Pancreas (tissue), 10 donors: Measurements from ENCODE around the gene SUPT5H. TPM values are rescaled to one million over a fixed set of nuclear protein-coding genes. Genes with fewer than 3 reads are reported as not detected.

Source experiments
- ATAC-seq, 4 donors: fragments of 200-7000 bp; cut with Tn5 transposase; one replicate each; pipeline versions ENCODE4 v1.8.0 to v1.9.1; 2020; ENCODE audit warnings: mild to moderate bottlenecking in 4 of 4, moderate library complexity in 4 of 4
- DNase-seq, 6 donors: peaks; one replicate each; pipeline ENCODE4 v3.0.0-alpha.2; 2020
- FAIRE-seq: peaks from 2 replicates; lab custom pipeline; 2012; peaks lifted over from hg19 to GRCh38; lab: Jason Lieb, UNC
- H3K27ac ChIP-seq, 4 donors: fragments of 200-600 bp; sonication (generic); 1 replicate in 3 of 4; 2 replicates in 1 of 4; pipeline versions ENCODE4 v1.5.0 to v1.8.0; 2020
- H3K27me3 ChIP-seq, 4 donors: fragments of 200-600 bp; one replicate each; pipeline ENCODE4 v1.8.0; 2021
- H3K36me3 ChIP-seq, 3 donors: fragments of 200-600 bp; sonication (generic) in 1 of 3; one replicate each; pipeline versions ENCODE4 v1.5.0 to v1.8.0; 2020 to 2021
- H3K4me1 ChIP-seq, 3 donors: fragments of 200-600 bp; one replicate each; pipeline ENCODE4 v1.8.0; 2021
- H3K4me3 ChIP-seq, 4 donors: fragments of 200-600 bp; sonication (generic) in 2 of 4; one replicate each; pipeline versions ENCODE4 v1.5.0 to v1.8.0; 2020 to 2021
- H3K9me3 ChIP-seq, 4 donors: fragments of 200-600 bp; one replicate each; pipeline ENCODE4 v1.8.0; 2021
- WGBS, 2 donors: extraction: QIAGEN DNeasy Blood & Tissue Kit; methylation state at CpG; one replicate each; pipeline ENCODE4 v1.1.7; 2013; 5-methylcytosine and 5-hydroxymethylcytosine counted together
- intact Hi-C, 3 donors: fragments of 100-400 bp; cut with DNase I; formaldehyde crosslinking; loops; one replicate each; pipeline versions ENCODE4 v1.11.1 to v1.14.2; 2022
- polyA plus RNA-seq, 2 donors: library from polyadenylated mRNA; stranded (reverse); fragments of 200-250 nt; gene quantifications; one replicate each; pipeline ENCODE4 v1.2.3, GENCODE V29; 2013
- total RNA-seq, 6 donors: library from RNA; stranded (reverse); fragmentation: NEBNext Ultra II Directional in 4 of 6; extraction: Animal tissue kit (Norgen Biotek cat#: 25700) in 4 of 6; gene quantifications; one replicate each; pipeline versions ENCODE4 v1.2.1 to v1.2.4, GENCODE V29; 2021 to 2023
- TF ChIP-seq, protein P1 (sequence below), 4 donors: fragments of 200-600 bp; sonication (generic) in 3 of 4; IDR thresholded peaks; one replicate each; pipeline versions ENCODE4 v1.5.0 to v1.8.0; 2021; ENCODE audit warnings: antibody characterized with exemption in 4 of 4
- donor health status: healthy with polysubstance abuse.
- donor health status: DM: no; HTN: no; CAD: no; lungs with moderate emphysema.
- donor health status: DM: no; HTN: no; CAD: no.
- donor health status: control.
- donor health status: control.
- donor health status: Bipolar disorder and iron deficiency.
- donor health status: DM: yes; HTN: yes; CAD: no.
- donor health status: DM: no; HTN: no; CAD: no.
- donor health status: DM: no; HTN: no; CAD: no.
- donor health status: DM: yes; HTN: yes; CAD: no.

Gene SUPT5H
- total and polyA plus RNA-seq, 8 donors, result 49.3 to 229 (median 60.7) TPM

DNA sequence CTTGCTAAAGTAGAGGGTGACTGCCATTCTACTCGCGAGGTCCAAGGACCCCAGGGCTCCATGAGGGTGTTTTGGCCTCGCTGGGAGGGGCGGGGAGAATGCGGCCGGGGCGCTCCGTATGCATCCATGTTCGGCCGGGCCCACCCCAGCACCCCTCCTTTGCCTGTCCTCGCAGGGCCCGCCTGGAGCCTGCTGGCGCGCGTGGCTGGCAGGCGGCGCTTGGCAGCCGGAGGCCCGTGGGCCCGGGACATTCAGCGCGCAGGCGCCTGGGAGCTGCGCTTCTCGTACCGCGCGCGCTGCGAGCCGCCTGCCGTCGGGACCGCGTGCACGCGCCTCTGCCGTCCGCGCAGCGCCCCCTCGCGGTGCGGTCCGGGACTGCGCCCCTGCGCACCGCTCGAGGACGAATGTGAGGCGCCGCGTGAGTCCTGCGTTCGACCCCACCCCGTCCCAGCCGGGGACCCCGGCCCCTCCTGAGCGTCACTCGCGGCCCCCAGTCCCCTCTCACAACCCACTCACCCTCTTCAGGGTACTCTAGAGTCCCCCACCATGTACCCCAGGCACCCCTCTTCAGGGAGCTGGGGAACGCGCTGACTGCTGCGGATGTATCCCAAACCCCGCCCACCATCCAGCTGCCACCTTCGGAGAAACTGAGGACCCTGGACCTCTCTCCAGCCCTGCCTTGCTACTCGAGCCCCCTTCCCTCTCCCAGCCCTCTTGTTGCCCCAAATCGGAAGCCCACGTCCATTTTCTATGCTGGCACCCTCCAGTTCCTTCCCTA is 57.4 kb downstream of the SUPT5H start:
- Histone ChIP-seq H3K4me3 (no peak overlapping the region), H3K4me1 (peaks cover 6 to 7% (median 6%) of the 10 kb centered on the region in 3 donors), H3K27ac (no peak overlapping the region), H3K9me3 (no peaks in the 10 kb centered on the region), H3K36me3 (no peaks in the 10 kb centered on the region), H3K27me3 (peaks cover 0 to 28% (median 2%) of the 10 kb centered on the region in 4 donors)
- TF ChIP-seq, protein P1, sequence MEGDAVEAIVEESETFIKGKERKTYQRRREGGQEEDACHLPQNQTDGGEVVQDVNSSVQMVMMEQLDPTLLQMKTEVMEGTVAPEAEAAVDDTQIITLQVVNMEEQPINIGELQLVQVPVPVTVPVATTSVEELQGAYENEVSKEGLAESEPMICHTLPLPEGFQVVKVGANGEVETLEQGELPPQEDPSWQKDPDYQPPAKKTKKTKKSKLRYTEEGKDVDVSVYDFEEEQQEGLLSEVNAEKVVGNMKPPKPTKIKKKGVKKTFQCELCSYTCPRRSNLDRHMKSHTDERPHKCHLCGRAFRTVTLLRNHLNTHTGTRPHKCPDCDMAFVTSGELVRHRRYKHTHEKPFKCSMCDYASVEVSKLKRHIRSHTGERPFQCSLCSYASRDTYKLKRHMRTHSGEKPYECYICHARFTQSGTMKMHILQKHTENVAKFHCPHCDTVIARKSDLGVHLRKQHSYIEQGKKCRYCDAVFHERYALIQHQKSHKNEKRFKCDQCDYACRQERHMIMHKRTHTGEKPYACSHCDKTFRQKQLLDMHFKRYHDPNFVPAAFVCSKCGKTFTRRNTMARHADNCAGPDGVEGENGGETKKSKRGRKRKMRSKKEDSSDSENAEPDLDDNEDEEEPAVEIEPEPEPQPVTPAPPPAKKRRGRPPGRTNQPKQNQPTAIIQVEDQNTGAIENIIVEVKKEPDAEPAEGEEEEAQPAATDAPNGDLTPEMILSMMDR (IDR thresholded peaks at IDR 0.05), result peak; percentile 46 to 78 (median 68)
- peak; percentile 77 to 84 (median 78) for ATAC-seq
- FAIRE-seq, result no peak
- peak in 4 of 6 donors; percentile 35 to 83 (median 54) for DNase-seq
- 12% methylated on average over 55 to 69 of the region's 69 CpGs for WGBS, 2 donors
- intact Hi-C loops, result no loop called here

DNA sequence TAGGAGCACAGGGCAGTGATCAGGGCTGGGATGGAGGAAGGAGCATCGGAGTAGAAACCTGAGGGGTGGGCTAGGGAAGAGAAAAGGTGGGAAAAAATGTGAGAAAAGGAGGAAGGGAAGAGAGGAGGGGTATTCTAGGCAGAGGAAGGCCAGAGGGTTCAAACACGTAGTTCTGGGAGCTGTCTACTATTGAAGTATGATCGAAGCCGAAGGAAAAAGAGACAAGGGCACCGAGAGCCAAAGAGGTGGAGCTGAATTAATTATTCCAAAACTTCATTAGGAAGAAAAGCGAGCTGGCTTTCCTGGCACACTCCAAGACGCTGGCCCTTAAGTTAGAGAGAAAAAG is 61.2 kb downstream of the SUPT5H start:
- intact Hi-C loops, result no loop called here
- no peak for ATAC-seq
- DNase-seq, result no peak
- Histone ChIP-seq H3K4me1 (no peaks in the 10 kb centered on the region), H3K27ac (no peak overlapping the region), H3K27me3 (peaks cover 0 to 29% (median 0%) of the 10 kb centered on the region in 4 donors), H3K9me3 (no peaks in the 10 kb centered on the region), H3K4me3 (peak overlapping the region in 1 of 4 donors; percentile 42), H3K36me3 (no peaks in the 10 kb centered on the region)
- TF ChIP-seq, protein P1 (IDR thresholded peaks at IDR 0.05), result no peak
- FAIRE-seq, result no peak
- WGBS, 2 donors, result 51 to 57% methylated on average over 7 of the region's 7 CpGs

DNA sequence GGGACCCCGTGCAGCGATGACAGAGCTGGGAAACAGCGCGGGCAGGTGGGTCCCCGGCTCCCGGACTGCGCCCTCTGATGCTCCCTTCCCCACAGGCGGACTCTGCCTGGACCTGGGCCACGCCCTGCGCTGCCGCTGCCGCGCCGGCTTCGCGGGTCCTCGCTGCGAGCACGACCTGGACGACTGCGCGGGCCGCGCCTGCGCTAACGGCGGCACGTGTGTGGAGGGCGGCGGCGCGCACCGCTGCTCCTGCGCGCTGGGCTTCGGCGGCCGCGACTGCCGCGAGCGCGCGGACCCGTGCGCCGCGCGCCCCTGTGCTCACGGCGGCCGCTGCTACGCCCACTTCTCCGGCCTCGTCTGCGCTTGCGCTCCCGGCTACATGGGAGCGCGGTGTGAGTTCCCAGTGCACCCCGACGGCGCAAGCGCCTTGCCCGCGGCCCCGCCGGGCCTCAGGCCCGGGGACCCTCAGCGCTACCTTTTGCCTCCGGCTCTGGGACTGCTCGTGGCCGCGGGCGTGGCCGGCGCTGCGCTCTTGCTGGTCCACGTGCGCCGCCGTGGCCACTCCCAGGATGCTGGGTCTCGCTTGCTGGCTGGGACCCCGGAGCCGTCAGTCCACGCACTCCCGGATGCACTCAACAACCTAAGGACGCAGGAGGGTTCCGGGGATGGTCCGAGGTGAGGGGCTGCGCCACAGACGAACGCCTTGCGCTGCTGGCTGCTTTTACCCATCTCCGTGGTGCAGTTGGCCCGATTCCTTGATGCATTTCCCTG is 61.7 kb downstream of the SUPT5H start:
- peak in 3 of 4 donors; percentile 58 to 73 (median 69) for ATAC-seq
- Histone ChIP-seq H3K27me3 (peaks cover 0 to 29% (median 0%) of the 10 kb centered on the region in 4 donors), H3K27ac (no peak overlapping the region), H3K9me3 (no peaks in the 10 kb centered on the region), H3K36me3 (no peaks in the 10 kb centered on the region), H3K4me3 (peak overlapping the region in 3 of 4 donors; percentile 6 to 42 (median 7)), H3K4me1 (no peaks in the 10 kb centered on the region)
- no peak for DNase-seq
- no peak for FAIRE-seq
- 3% methylated on average over 78 to 96 of the region's 96 CpGs for WGBS, 2 donors
- intact Hi-C loops, result no loop called here
- TF ChIP-seq, protein P1 (IDR thresholded peaks at IDR 0.05), result no peak

DNA sequence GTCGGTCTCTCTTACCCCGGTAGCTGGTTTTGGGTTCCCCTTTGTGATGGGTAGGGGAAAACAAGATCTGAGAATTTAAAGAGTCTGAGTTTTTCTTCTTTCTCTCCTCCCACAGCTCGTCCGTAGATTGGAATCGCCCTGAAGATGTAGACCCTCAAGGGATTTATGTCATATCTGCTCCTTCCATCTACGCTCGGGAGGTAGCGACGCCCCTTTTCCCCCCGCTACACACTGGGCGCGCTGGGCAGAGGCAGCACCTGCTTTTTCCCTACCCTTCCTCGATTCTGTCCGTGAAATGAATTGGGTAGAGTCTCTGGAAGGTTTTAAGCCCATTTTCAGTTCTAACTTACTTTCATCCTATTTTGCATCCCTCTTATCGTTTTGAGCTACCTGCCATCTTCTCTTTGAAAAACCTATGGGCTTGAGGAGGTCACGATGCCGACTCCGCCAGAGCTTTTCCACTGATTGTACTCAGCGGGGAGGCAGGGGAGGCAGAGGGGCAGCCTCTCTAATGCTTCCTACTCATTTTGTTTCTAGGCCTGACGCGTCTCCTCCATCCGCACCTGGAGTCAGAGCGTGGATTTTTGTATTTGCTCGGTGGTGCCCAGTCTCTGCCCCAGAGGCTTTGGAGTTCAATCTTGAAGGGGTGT is 62.5 kb downstream of the SUPT5H start:
- peaks cover 0 to 29% (median 0%) of the 10 kb centered on the region in 4 donors for H3K27me3 ChIP-seq
- intact Hi-C loops, result no loop called here
- WGBS, 2 donors, result 17 to 22% methylated on average over 24 of the region's 24 CpGs
- H3K4me1 ChIP-seq, result no peaks in the 10 kb centered on the region
- H3K9me3 ChIP-seq, result no peaks in the 10 kb centered on the region
- ATAC-seq, result no peak
- H3K27ac ChIP-seq, result no peak overlapping the region
- TF ChIP-seq, protein P1 (IDR thresholded peaks at IDR 0.05), result no peak
- DNase-seq, result no peak
- no peaks in the 10 kb centered on the region for H3K36me3 ChIP-seq
- FAIRE-seq, result no peak
- peak overlapping the region in 1 of 4 donors; percentile 42 for H3K4me3 ChIP-seq
